ENCODE data around the gene IRF2. TPM values are rescaled to one million over a fixed set of nuclear protein-coding genes. Genes with fewer than 3 reads are reported as not detected.
"Not testable (repeated sequence)": the region's sequence is repeated elsewhere in the genome, so short reads cannot be mapped to it uniquely, and the experiment has no call there.

Gene IRF2
- total RNA-seq, 6 experiments from 2014 or later = 13.4 to 24.0 (median 19.7) TPM

GRCh38 chr4:184346682-184347081 is 127.7 kb downstream of the IRF2 start:
- Mint-ChIP-seq H3K9me3 (no peaks in the 10 kb centered on the region), H3K36me3 (ENCODE audit: low read depth) (no peaks in the 10 kb centered on the region), H3K4me1 (ENCODE audit: low read depth) (peaks cover 18% of the 10 kb centered on the region), H3K27me3 (ENCODE audit: insufficient read depth) (peaks cover 3% of the 10 kb centered on the region), H3K4me3 (no peak overlapping the region), H3K27ac (no peak overlapping the region)
- no peak for TF ChIP-seq CTCF (IDR thresholded peaks at IDR 0.05)
- DNase-seq = no peak

GRCh38 chr4:184346273-184346672 is 128.1 kb downstream of the IRF2 start:
- H3K36me3 Mint-ChIP-seq (ENCODE audit: low read depth); H3K27ac Mint-ChIP-seq; H3K27me3 Mint-ChIP-seq (ENCODE audit: insufficient read depth); DNase-seq; H3K4me3 Mint-ChIP-seq; H3K9me3 Mint-ChIP-seq: not testable (repeated sequence)
- H3K4me1 Mint-ChIP-seq (ENCODE audit: low read depth) = peaks cover 18% of the 10 kb centered on the region

- TF ChIP-seq CTCF (IDR thresholded peaks at IDR 0.05) = no peak
- Mint-ChIP-seq H3K36me3 (ENCODE audit: low read depth) (no peaks in the 10 kb centered on the region), H3K27ac (no peak overlapping the region), H3K9me3 (no peaks in the 10 kb centered on the region), H3K4me1 (ENCODE audit: low read depth) (peaks cover 18% of the 10 kb centered on the region), H3K27me3 (ENCODE audit: insufficient read depth) (peaks cover 2% of the 10 kb centered on the region; the same call in 1 of the 2 replicates), H3K4me3 (no peak overlapping the region)
- no peak for DNase-seq
These were observed 128.8 kb downstream of the IRF2 start for GRCh38 chr4:184345573-184345922.

- no peak for TF ChIP-seq CTCF (IDR thresholded peaks at IDR 0.05)
- Mint-ChIP-seq H3K27ac (no peak overlapping the region), H3K4me3 (no peak overlapping the region), H3K4me1 (ENCODE audit: low read depth) (peaks cover 21% of the 10 kb centered on the region), H3K9me3 (no peaks in the 10 kb centered on the region), H3K36me3 (ENCODE audit: low read depth) (no peaks in the 10 kb centered on the region), H3K27me3 (ENCODE audit: insufficient read depth) (peaks cover 2% of the 10 kb centered on the region; the same call in 1 of the 2 replicates)
- no peak for DNase-seq
These were observed 129.3 kb downstream of the IRF2 start for GRCh38 chr4:184344899-184345572.

- Mint-ChIP-seq H3K4me1 (ENCODE audit: low read depth) (peaks cover 27% of the 10 kb centered on the region), H3K36me3 (ENCODE audit: low read depth) (no peaks in the 10 kb centered on the region), H3K27me3 (ENCODE audit: insufficient read depth) (no peaks in the 10 kb centered on the region; the same call in 1 of the 2 replicates), H3K4me3 (peak overlapping the region; percentile 89; the same call in 1 of the 2 replicates), H3K9me3 (no peaks in the 10 kb centered on the region), H3K27ac (no peak overlapping the region)
- no peak for TF ChIP-seq CTCF (IDR thresholded peaks at IDR 0.05)
- no peak for DNase-seq
These were observed 129.9 kb downstream of the IRF2 start for GRCh38 chr4:184344435-184344834.

GRCh38 chr4:184343502-184344177 is 130.7 kb downstream of the IRF2 start:
- no peak for TF ChIP-seq CTCF (IDR thresholded peaks at IDR 0.05)
- Mint-ChIP-seq H3K27me3 (ENCODE audit: insufficient read depth) (peaks cover 1% of the 10 kb centered on the region), H3K4me1 (ENCODE audit: low read depth) (peaks cover 35% of the 10 kb centered on the region), H3K4me3 (peak overlapping the region; percentile 89), H3K36me3 (ENCODE audit: low read depth) (0 out of 2 replicates have a peak, but pooled peaks cover 1% of the 10 kb centered on the region), H3K9me3 (peaks cover 1% of the 10 kb centered on the region; the same call in 1 of the 2 replicates), H3K27ac (peak overlapping the region; percentile 71)
- peak; percentile 71 for DNase-seq

- not testable (repeated sequence) for H3K9me3 Mint-ChIP-seq; H3K27ac Mint-ChIP-seq; H3K36me3 Mint-ChIP-seq (ENCODE audit: low read depth); H3K27me3 Mint-ChIP-seq (ENCODE audit: insufficient read depth); DNase-seq
- peak overlapping the region; percentile 89; the same call in 1 of the 2 replicates for H3K4me3 Mint-ChIP-seq
- peaks cover 35% of the 10 kb centered on the region for H3K4me1 Mint-ChIP-seq (ENCODE audit: low read depth)
These were observed 131.5 kb downstream of the IRF2 start for GRCh38 chr4:184342857-184343237.

Data from HFFc6 (cell line).